ENCODE results near the gene NT5M. TPM values are rescaled to one million over a fixed set of nuclear protein-coding genes. Genes with fewer than 3 reads are reported as not detected.

NT5M gene
- polyA plus RNA-seq, 3 donors = 0.23 to 0.57 (median 0.25) TPM

GRCh38 chr17:17348872-17349723 is 45.9 kb downstream of the NT5M start:
- Mint-ChIP-seq H3K4me3 (no peak overlapping the region), H3K27me3 (ENCODE audit: low read depth in 3 of 3) (peaks cover 0 to 1% (median 0%) of the 10 kb centered on the region in 3 donors), H3K36me3 (no peaks in the 10 kb centered on the region), H3K9me3 (no peaks in the 10 kb centered on the region), H3K4me1 (peaks cover 2% of the 10 kb centered on the region), H3K27ac (no peak overlapping the region)
- Histone ChIP-seq H3K9ac (ENCODE audit: insufficient read depth, low read length, poor library complexity, severe bottlenecking) (no peak overlapping the region), H3K9me3 (replicated peaks in 1 of 2; ENCODE audit: control insufficient read depth in 1 of 2, insufficient read depth in 1 of 2, low read length in 2 of 2) (no peaks in the 10 kb centered on the region), H3K36me3 (replicated peaks in 1 of 2; ENCODE audit: control insufficient read depth in 1 of 2, insufficient read depth in 2 of 2, low read length in 2 of 2) (no peaks in the 10 kb centered on the region), H3K27ac (ENCODE audit: low read depth in 1 of 2, low read length in 2 of 2) (no peak overlapping the region), H2AFZ (ENCODE audit: insufficient read depth, low read depth, low read length, poor library complexity, severe bottlenecking) (no peak overlapping the region), H3K79me2 (ENCODE audit: insufficient read depth, low read length) (no peaks in the 10 kb centered on the region), H3K4me3 (replicated peaks in 1 of 3; ENCODE audit: low read depth in 2 of 3, low read length in 3 of 3) (no peak overlapping the region), H3K4me2 (replicated peaks; ENCODE audit: extremely low read depth, low read length, poor library complexity, severe bottlenecking) (no peak overlapping the region), H3K4me1 (ENCODE audit: control insufficient read depth in 1 of 2, insufficient read depth in 2 of 2, low read length in 2 of 2) (no peaks in the 10 kb centered on the region), H3K27me3 (ENCODE audit: control insufficient read depth in 2 of 2, insufficient read depth in 2 of 2, low read length in 2 of 2) (no peaks in the 10 kb centered on the region), H4K20me1 (ENCODE audit: insufficient read depth, low read length) (no peaks in the 10 kb centered on the region)
- intact Hi-C loops (cut with micrococcal nuclease) = no loop called here
- TF ChIP-seq CTCF (IDR thresholded peaks at IDR 0.05) = no peak
- DNase-seq = no peak
- 80% methylated on average over 8 of the region's 11 CpGs for WGBS (ENCODE audit: insufficient coverage)

DNA sequence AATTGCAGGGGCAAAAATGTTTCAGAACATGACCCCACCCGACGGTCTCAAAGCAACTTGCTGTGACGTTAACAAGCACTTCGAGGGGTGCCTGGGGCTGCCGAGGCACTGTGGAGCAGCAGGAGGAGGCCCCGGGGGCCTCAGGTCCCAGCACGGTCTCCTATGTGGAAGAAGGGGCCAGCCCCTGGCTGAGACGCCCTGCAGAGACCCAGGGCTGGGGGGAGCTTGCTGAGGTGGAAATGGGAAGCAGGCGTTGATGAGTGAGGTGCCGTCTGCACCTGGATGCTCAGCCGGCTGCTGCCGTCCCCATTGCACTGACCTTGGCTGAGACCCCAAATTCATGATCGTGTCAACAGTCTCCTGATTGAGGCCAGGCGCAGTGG is 46.5 kb downstream of the NT5M start:
- DNase-seq = no peak
- no peak overlapping the region for H3K4me2 ChIP-seq (replicated peaks; ENCODE audit: extremely low read depth, low read length, poor library complexity, severe bottlenecking)
- no peak overlapping the region for H2AFZ ChIP-seq (ENCODE audit: insufficient read depth, low read depth, low read length, poor library complexity, severe bottlenecking)
- H3K79me2 ChIP-seq (ENCODE audit: insufficient read depth, low read length) = no peaks in the 10 kb centered on the region
- intact Hi-C loops (cut with micrococcal nuclease) = no loop called here
- H3K9ac ChIP-seq (ENCODE audit: insufficient read depth, low read length, poor library complexity, severe bottlenecking) = no peak overlapping the region
- no peaks in the 10 kb centered on the region for H3K9me3 ChIP-seq (replicated peaks in 1 of 2; ENCODE audit: control insufficient read depth in 1 of 2, insufficient read depth in 1 of 2, low read length in 2 of 2)
- H3K27ac ChIP-seq (ENCODE audit: low read depth in 1 of 2, low read length in 2 of 2) = no peak overlapping the region
- no peak overlapping the region for H3K27ac Mint-ChIP-seq
- TF ChIP-seq CTCF (IDR thresholded peaks at IDR 0.05) = no peak
- H3K36me3 ChIP-seq (replicated peaks in 1 of 2; ENCODE audit: control insufficient read depth in 1 of 2, insufficient read depth in 2 of 2, low read length in 2 of 2) = no peaks in the 10 kb centered on the region
- H3K36me3 Mint-ChIP-seq = no peaks in the 10 kb centered on the region
- no peaks in the 10 kb centered on the region for H3K4me1 ChIP-seq (ENCODE audit: control insufficient read depth in 1 of 2, insufficient read depth in 2 of 2, low read length in 2 of 2)
- no peak overlapping the region for H3K4me3 ChIP-seq (replicated peaks in 1 of 3; ENCODE audit: low read depth in 2 of 3, low read length in 3 of 3)
- no peaks in the 10 kb centered on the region for H3K9me3 Mint-ChIP-seq
- no peak overlapping the region for H3K4me3 Mint-ChIP-seq
- no peaks in the 10 kb centered on the region for H4K20me1 ChIP-seq (ENCODE audit: insufficient read depth, low read length)
- no peaks in the 10 kb centered on the region for H3K27me3 ChIP-seq (ENCODE audit: control insufficient read depth in 2 of 2, insufficient read depth in 2 of 2, low read length in 2 of 2)
- WGBS (ENCODE audit: insufficient coverage) = 87% methylated on average over 13 of the region's 14 CpGs
- peaks cover 0 to 1% (median 0%) of the 10 kb centered on the region in 3 donors for H3K27me3 Mint-ChIP-seq (ENCODE audit: low read depth in 3 of 3)
- peaks cover 2% of the 10 kb centered on the region for H3K4me1 Mint-ChIP-seq
